HCT116 (cell line): ENCODE results near the gene ANO2.

Experiments
- POLR2AphosphoS5 ChIP-seq: IDR thresholded peaks from 2 replicates; pipeline ENCODE4 v1.6.1; 2011; ENCODE audit warnings: mild to moderate bottlenecking, low read depth, low read length, moderate library complexity
- RAD21 ChIP-seq: IDR thresholded peaks from 2 replicates; pipeline ENCODE4 v1.6.1; 2012; ENCODE audit warnings: low read depth, mild to moderate bottlenecking
- TF ChIP-seq, protein P1 (sequence below), 3 experiments: fragments of 200-600 bp in 1 of 3; sonication (generic) in 1 of 3; IDR thresholded peaks in 2 of 3; conservative IDR thresholded peaks in 1 of 3; 2 replicates each; pipeline ENCODE4 v1.5.1; 2012 to 2017; ENCODE audit warnings: low read depth in 2 of 3, low read length in 2 of 3, antibody characterized with exemption in 1 of 3, borderline replicate concordance in 1 of 3, control low read depth in 1 of 3, mild to moderate bottlenecking in 1 of 3, mixed read lengths in 1 of 3, mixed run types in 1 of 3, moderate library complexity in 1 of 3; ENCODE audit not compliant: insufficient read depth in 1 of 3
- TF ChIP-seq, protein P2 (sequence below): IDR thresholded peaks from 2 replicates; pipeline ENCODE4 v1.6.1; 2012; ENCODE audit warnings: low read depth

DNA sequence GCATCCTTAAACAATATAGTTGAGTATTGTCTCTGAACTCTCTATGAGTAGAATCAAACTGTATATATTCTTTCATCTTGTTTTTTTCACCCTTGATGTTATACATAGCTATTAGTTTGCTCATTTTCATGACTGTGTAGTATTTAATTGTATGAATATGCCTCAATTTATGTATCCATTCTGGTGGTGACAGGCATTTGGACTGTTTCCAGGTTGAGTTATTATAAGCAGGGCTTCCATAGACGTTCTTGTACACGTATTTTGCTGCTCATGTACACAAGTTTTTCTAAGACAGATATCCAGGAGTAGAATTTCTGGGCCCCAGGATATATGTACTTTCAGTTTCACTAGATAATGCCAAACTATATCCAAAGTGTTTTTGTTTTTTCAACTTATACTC lies 301.8 kb downstream of the ANO2 start:
- TF ChIP-seq RAD21 (no peak), POLR2AphosphoS5 (no peak)
- TF ChIP-seq, protein P1, sequence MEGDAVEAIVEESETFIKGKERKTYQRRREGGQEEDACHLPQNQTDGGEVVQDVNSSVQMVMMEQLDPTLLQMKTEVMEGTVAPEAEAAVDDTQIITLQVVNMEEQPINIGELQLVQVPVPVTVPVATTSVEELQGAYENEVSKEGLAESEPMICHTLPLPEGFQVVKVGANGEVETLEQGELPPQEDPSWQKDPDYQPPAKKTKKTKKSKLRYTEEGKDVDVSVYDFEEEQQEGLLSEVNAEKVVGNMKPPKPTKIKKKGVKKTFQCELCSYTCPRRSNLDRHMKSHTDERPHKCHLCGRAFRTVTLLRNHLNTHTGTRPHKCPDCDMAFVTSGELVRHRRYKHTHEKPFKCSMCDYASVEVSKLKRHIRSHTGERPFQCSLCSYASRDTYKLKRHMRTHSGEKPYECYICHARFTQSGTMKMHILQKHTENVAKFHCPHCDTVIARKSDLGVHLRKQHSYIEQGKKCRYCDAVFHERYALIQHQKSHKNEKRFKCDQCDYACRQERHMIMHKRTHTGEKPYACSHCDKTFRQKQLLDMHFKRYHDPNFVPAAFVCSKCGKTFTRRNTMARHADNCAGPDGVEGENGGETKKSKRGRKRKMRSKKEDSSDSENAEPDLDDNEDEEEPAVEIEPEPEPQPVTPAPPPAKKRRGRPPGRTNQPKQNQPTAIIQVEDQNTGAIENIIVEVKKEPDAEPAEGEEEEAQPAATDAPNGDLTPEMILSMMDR (IDR thresholded peaks at IDR 0.05 in 2 of 3, conservative IDR thresholded peaks at IDR 0.05 in 1 of 3; ENCODE audit: borderline replicate concordance in 1 of 3, insufficient read depth in 1 of 3, low read depth in 2 of 3, low read length in 2 of 3) = no peak
- TF ChIP-seq, protein P2, sequence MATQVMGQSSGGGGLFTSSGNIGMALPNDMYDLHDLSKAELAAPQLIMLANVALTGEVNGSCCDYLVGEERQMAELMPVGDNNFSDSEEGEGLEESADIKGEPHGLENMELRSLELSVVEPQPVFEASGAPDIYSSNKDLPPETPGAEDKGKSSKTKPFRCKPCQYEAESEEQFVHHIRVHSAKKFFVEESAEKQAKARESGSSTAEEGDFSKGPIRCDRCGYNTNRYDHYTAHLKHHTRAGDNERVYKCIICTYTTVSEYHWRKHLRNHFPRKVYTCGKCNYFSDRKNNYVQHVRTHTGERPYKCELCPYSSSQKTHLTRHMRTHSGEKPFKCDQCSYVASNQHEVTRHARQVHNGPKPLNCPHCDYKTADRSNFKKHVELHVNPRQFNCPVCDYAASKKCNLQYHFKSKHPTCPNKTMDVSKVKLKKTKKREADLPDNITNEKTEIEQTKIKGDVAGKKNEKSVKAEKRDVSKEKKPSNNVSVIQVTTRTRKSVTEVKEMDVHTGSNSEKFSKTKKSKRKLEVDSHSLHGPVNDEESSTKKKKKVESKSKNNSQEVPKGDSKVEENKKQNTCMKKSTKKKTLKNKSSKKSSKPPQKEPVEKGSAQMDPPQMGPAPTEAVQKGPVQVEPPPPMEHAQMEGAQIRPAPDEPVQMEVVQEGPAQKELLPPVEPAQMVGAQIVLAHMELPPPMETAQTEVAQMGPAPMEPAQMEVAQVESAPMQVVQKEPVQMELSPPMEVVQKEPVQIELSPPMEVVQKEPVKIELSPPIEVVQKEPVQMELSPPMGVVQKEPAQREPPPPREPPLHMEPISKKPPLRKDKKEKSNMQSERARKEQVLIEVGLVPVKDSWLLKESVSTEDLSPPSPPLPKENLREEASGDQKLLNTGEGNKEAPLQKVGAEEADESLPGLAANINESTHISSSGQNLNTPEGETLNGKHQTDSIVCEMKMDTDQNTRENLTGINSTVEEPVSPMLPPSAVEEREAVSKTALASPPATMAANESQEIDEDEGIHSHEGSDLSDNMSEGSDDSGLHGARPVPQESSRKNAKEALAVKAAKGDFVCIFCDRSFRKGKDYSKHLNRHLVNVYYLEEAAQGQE = no peak
